NCI-H1105 treated with DMSO at 0.1 percent for 48 hours (cell line): ENCODE measurements around the gene FHIP2A.
"Not testable (repeated sequence)": the region's sequence is repeated elsewhere in the genome, so short reads cannot be mapped to it uniquely, and the experiment has no call there.

Source experiments
- DNase-seq: peaks from one replicate; lab custom pipeline; 2025; lab: John Stamatoyannopoulos, UW

Gene FHIP2A

DNA sequence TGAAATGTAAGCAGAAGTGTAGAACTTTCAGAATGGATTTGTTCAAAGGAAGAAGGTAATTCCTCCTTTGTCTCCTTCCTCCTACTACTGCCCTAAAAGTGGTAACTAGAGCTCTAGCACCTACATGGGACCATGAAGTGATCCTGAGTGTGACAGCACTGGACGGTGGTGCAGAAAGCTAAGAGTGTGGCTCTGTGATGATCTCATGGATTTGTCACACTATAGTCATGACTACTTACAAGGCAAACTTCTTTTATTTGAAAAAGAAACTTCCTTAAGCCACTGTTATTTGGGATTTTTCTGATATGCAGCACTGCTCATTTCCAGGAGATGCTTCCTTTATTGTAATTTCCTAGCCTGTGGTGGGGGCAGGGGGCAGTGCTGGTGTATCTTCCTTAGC, 5.8 kb upstream of the FHIP2A start:
- no peak for DNase-seq

DNA sequence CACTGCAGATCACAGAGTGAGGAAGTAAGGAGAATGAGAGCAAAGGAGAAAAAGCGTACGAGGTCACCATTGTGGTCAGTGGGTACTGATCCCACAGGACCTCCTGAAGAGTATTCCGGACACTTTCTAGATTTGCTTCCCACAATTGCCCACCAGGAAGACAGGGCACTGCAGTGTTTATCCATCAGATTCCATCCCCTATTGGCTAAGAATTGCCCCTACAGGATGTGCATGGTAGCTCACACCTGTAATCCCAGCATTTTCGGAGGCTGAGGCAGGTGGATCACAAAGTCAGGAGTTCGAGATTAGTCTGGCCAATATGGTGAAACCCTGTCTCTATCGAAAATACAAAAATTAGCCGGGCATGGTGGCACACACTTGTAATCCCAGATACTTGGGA, 5.3 kb upstream of the FHIP2A start:
- DNase-seq, result no peak

DNA sequence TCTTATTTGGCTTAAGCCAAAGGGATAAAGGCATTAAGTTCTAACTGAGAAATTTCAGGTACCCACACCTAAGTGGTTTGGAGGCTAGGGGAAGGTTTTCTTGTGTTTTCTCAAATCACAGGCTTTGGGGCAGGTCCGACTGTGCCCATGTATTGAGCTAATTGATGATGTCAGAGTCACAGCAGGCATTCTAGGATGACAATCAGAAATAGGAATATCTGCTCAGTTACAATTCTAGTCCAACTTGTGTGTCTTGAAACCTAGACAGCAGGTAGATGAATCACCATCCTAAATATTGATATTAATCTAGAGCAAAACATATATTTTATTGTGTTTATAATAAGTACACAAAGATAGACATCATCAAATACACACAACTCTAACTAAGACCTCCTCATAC, 2.3 kb upstream of the FHIP2A start:
- DNase-seq, result no peak

DNA sequence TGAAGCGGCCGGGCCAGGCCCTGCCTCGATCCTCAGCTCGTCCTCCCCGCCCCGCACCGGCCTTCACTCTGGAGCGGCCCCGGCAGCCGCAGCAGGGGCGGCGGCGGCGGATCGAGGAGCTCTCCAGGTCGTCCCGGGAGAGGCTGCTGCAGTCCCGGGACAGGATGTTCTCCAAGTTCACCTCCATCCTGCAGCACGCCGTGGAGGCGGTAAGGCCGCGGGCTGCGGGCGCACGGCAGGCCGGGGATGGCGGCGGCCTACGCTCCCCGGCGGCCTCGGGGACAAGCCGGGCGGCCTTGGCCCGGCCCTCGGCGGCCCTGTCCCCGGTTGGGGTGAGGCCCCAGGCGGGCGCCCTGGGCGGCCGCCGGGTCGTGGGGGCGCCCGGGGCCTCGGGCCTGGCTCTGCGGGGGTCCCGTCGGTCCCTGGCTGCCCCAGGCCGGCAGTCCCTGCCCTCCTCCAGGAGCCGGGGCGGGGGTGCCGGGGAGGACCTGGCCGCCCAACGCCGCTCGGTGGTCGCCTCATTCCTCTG, 399 bp downstream of the FHIP2A start:
- peak; percentile 9 for DNase-seq

DNA sequence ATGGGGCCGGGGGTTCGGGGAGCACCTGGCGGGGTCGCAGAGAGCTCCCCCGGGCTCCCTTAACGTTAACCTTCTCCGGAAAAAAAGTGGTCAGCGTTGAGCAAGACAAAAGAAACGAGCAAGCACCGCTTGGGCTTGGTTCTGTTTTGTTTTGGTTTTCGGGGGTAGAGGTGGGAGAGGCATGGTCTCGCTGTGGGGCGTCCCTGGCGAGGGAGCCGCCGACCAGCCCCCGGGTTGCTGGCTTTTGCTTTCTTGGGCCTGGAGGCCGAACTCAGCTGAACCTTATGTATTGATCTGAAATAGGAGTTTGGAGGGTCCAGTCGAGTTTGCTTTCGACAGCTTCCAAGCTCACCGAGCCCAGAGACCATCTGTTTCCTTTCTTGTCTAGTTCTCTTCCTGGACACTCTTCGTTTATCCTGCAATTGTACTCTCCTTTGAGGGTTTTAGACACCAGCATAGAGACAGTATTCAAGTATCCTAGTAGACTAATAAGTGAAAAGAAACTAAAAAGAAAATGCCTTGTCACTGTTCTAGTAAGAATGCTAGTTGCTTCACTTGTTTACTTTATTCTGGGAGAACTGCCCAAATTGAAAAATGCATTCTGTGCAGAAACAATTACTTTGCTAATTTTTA, 980 bp downstream of the FHIP2A start:
- DNase-seq, result peak; percentile 35

DNA sequence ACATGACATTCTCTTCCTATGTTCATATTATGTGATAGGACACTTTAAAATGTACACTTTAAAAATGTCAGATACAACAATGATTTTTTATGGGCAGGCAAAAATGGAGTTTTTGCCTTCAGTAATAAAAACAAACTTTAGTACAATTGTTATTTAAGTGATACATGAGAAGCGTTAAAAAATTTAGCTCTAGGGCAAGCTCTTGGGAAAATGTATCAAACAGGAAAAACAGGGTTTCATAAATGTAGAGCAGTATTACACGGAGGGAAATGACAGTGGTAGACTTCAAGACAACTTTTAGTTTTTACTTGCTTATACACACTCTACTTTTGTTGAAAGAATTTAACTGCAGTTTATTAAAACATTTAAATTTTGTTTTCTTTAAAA, 1.5 kb downstream of the FHIP2A start:
- no peak for DNase-seq

DNA sequence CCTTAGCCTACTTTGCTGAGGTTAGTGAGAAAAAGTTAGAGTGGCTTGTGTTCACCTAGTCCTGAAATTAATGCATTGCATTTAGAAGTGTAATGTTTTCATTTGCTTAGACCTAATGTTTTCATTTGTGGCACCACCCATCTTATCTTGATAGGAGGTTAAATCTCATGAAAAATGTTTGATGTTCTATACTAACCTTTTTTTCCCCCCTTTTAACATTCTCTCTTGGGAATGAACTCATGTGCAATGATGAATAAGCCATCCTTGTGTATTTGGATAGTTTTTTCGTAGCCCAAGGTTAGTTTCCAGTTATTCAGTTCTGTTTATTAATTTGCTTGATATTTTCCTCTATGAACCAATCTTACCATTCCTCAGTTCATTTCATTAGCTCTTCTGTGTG, 2.8 kb downstream of the FHIP2A start:
- DNase-seq, result no peak

DNA sequence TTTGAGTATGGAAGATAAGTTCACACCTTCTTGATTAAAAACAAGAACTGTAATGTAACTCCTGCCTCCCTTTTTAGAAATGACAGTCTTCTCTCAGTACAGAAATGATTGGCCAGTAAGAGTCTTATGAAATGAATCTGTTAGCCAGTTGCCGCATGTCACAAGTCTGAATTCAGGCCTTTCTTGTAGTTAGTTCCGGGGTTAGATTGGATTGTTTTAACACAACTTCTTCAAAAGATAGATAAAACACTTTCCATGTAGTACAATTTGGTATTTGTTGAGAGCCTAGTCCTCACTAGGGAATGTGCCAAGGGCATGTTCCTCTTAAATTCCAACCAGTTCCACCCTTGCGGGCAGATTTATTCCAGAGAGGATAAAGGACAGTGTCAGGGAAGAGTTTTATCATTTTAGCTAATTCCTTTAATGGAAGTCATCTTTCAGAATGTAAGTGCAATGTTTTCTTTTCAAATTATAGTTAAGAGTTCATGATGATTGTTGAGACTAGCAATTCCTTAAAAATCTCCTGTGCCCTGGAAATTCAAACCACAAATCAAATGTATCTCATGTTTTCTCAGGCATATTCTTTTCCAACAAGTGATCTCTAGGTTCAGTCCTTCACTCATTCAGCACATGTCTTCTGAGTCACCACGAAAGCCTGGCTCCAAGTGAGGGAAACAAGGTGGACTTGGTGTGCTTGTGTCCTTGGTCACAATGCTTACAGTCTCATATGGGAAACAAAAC, 4.1 kb downstream of the FHIP2A start:
- no peak for DNase-seq

DNA sequence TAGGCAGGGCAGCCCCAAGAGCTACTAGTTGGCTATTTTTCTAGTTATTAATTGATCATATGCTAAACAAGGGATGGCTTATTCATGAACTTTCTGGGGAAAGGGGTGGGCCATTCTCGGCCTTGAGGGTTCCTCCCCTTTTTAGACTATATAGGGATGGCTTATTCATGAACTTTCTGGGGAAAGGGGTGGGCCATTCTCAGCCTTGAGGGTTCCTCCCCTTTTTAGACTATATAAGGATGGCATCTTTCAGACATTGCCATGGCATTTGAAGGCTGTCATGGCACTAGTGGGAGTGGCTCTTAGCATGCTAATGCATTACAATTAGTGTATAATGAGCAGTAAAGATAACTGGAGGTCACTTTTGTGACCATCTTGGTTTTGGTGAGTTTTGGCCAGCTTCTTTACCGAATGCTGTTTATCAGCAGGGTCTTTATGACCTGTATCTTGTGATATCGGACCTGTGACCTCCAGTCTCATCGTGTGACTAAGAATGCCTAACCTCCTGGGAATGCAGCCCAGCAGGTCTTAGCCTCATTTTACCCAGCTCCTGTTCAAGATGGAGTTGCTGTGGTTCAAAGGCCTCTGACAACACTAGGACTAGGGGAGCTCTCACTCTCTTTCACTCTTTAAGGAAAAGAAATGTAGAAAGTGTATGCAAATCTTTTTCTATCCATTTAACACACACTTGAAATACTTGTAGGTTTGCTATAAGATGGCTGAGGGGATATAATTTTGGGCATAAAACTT, 7.8 kb downstream of the FHIP2A start:
- no peak for DNase-seq

DNA sequence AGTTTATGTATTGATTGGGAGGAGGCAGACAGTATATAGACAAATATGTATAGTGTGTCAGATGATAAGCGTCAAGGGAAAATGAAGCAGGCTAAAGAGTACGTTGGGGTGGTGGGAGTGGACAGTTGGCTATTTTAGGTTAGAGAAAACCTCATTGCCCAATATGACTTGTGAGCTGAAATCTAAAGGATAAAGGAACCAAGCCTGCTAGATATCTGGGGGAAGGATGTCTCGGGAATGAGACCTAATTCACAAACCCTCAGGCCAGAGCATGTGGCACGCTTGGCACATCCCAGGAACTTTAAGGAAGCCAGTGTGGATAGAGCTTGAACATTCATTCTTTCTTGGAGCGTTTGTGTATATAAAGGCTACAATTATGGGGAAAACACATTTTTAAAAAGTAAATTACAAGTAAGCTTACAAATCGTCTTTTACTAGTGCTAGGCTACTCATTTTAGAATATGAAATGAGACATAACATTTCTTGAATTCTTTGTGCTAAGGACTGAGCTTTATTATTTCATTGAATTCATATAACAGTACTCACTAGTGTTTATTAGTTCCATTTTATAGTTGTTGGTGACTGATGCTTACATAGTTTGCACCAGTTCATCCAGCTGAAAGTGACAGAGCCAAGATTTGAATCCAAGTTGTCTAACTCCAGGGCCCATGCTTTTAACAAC, 9.7 kb downstream of the FHIP2A start:
- DNase-seq, result no peak

DNA sequence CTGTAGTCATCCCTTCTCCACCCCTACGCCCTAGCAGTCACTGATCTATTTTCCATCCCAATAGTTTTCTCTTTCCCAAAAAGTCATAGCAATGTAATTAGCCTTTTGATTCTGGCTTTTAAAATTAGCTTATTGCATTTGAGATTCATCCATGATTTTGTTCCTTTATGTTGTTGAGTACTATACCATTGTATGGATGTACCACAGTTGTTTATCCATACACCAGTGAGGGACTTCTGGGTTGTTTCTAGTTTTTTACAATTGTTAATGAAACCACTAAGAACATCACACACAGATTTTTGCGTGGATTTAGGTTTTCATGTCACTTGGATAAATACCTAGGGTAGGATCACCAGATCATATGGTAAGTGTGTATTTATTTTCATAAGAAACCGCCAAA, 16.1 kb downstream of the FHIP2A start:
- no peak for DNase-seq

DNA sequence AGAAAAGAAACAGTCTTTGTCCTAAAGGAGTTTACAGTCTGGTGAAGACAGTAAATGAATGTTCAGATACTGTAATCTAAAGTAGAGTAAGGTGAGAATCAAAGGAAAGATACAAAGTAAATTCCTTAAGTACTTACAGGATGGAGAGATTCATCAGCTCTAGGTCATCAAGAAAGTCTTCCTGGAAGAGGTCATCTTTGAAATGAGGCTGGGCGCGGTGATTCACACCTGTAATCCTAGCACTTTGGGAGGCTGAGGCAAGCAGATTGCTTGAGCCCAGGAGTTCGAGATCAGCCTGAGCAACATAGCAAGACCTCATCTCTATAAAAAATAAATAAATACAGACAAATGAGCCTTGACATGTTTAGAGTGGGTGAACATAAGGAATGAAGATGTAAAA, 18.3 kb downstream of the FHIP2A start:
- DNase-seq, result no peak

DNA sequence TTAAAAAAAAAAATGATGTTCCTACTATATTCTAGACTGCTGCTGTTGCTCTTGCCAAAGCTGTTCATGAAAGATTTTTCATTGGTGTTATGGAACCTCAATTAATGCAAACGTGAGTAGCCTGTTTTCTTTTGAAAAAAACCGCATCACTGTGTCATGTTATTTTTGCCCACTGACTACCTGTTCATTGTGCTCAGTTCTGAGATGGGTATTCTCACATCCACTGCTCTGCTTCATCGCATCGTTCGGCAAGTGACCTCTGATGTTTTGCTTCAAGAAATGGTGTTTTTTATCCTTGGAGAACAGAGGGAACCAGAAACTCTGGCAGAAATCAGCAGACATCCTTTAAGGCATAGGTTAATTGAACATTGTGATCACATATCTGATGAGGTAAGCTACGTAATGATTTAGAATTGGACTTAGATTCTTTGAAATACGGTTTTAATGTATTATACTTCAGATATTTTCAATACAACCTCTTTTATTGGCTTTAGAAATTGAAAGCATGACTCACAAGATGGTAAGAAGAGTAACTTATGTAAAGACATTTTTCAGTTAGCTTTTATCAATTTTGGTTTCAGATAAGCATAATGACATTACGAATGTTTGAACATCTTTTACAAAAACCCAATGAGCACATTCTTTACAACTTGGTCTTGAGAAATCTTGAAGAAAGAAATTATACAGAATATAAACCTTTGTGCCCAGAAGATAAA, 24.6 kb downstream of the FHIP2A start:
- no peak for DNase-seq

DNA sequence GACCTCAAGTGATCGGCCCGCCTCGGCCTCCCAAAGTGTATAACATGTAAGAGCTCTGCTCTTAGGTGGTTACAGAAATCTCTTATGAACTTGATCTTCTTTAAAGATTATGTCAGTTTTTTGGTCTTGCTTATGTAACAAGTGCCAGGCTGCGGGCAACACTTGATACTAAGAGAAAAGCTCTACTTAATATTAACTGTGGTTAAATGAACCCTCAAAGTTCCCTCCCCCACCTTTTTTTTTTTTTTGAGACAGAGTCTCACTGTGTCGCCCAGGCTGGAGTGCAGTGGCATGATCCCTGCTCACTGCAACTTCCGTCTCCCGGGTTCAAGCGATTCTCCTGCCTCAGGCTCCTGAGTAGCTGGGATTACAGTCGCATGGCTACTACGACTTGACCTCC, 25.9 kb downstream of the FHIP2A start:
- DNase-seq, result not testable (repeated sequence)

DNA sequence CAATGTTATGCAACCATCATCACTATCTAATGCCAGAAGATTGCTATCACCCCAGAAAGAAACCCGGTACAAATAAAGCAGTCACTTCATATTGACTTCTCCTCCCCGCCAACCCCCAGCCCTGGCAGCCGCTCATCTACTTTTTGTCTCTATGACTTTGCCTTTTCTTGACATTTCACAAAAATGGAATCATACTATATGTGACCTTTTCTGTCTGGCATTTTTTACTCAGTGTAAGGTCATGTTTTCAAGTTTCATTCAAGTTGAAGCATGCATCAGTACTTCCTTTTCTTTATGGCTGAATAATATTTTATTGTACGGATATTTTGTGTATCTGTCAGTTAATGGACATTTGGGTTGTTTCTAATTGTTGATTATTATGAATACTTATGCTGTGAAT, 28.1 kb downstream of the FHIP2A start:
- DNase-seq, result no peak

DNA sequence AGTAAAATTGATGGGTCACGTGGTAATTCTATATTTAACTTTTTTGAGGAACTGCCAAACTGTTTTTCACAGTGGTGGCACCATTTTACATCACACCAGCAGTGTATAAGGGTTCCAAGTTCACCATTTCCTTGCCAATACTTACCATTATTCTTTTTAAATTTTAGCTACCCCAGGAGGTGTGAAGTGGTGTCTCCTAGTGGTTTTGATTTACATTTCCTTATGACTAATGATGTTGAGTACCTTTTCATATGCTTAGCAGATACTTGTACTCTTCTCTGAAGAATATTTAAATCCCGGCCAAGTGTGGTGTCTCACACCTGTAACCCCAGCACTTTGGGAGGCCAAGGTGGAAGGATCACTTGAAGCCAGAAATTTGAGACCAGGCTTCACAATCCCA, 28.5 kb downstream of the FHIP2A start:
- no peak for DNase-seq

DNA sequence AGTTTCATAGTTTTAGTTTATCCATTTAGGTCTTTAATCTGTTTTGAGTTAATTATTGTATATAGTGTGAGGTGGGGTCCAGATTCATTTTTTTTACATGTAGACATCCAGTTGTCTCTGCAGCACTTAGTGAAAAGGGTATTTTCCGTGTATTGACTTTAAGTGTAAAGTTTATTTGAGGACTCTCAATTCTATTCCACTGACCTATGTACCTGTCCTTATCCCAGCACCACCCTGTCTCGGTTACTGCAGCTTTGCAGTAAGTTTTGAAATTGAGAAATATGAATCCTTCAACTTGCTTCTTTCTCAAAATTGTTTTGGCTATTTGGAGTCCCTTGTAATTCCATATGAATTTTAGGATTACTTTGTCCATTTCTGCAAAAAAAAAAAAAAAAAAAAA, 29.8 kb downstream of the FHIP2A start:
- DNase-seq, result no peak

DNA sequence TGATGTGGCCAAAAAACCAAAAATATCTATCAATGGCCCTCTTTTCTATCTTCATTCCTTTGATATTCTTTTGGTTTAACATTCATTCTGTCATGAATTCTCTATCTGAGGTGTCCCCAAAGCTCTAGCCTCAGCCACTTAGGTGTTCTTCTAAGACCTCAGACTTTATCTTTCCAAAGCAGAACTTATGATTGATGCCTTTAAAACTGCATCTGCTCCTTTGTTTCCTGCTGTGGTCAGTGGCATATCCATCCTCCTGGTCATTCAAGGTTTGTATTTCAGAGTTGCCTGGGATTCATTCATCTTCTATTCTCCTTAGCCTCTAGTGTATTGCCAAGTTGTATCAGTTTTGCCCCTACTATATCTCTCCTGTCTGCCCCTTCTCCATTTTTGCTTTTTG, 30.6 kb downstream of the FHIP2A start:
- no peak for DNase-seq

DNA sequence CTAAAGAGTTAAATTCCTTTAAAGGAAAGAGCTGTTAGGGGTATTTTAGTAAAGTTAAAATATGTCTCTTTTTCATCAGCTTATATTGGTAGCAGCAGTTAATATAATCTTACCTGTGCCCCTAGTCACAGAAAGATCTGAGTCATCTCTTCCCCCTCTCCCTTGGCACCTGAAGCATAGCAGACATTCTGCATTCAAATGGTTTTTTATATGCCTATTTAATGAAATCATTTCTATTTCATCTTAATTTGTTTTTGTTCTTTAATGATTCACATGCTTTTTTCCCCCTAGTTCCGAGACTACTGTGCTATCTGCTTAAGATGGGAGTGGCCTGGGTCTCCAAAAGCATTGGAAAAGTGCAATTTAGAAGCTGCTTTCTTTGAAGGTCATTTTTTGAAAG, 33.3 kb downstream of the FHIP2A start:
- DNase-seq, result no peak

DNA sequence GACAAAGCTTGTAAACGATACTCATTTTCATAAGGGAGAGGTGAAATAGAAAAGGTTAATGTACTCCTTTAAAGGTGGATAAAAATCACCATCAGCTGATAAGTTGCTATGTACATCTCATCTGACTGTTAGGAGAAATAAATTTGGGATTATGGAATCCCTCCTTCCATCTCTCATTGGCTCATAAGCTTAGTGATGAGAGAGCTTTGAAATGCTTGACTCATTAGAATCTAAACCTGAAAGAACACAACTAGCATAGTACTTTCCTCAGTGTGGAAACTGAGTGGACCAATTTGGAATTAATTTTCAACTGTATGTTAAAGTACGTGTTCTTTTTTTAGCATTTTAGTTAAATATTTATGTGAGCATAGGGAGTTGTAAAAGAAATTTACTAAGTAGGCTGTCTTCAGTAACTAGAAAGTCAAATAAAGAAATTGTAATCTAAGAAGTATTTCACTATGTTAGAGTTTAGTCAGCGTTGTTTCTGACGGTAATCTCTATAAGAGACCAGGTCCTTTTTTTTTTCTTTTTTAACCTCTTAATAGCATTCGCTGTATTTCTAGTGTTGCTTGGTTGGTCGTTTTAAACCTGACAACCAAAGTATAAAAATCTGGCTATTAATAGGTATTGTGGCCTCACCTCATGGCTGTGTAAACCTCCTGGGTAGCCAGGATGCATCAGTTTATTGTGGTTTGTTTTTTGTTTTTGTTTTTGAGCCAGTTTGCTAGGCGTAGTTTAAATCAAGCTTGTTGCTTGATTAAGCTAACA, 34.4 kb downstream of the FHIP2A start:
- no peak for DNase-seq
